Spleen (tissue), 11 donors: ENCODE data around the gene MADD. TPM values are rescaled to one million over a fixed set of nuclear protein-coding genes. Genes with fewer than 3 reads are reported as not detected.

Experiments
- DNase-seq: peaks from one replicate; pipeline ENCODE4 v3.0.0-alpha.2; 2020
- H3K27ac ChIP-seq, 8 donors: fragments of 200-600 bp; sonication (generic) in 7 of 8; 1 replicate in 4 of 8; 2 replicates in 4 of 8; pipeline versions ENCODE4 v1.5.0 to v1.8.0; 2016 to 2021; ENCODE audit warnings: inconsistent platforms in 4 of 8, mild to moderate bottlenecking in 4 of 8, moderate library complexity in 1 of 8
- H3K27me3 ChIP-seq, 7 donors: fragments of 200-600 bp; sonication (generic) in 6 of 7; replicated peaks in 1 of 7; 1 replicate in 4 of 7; 2 replicates in 3 of 7; pipeline versions ENCODE4 v1.5.0 to v1.8.0; 2016 to 2021; ENCODE audit warnings: inconsistent platforms in 3 of 7, mild to moderate bottlenecking in 1 of 7
- H3K36me3 ChIP-seq, 6 donors: fragments of 200-600 bp; sonication (generic) in 5 of 6; 1 replicate in 4 of 6; 2 replicates in 2 of 6; pipeline versions ENCODE4 v1.5.0 to v1.8.0; 2016 to 2021; ENCODE audit warnings: inconsistent platforms in 2 of 6
- H3K4me1 ChIP-seq, 6 donors: fragments of 200-600 bp; sonication (generic) in 5 of 6; 1 replicate in 3 of 6; 2 replicates in 3 of 6; pipeline versions ENCODE4 v1.5.0 to v1.8.0; 2016 to 2021; ENCODE audit warnings: inconsistent platforms in 3 of 6
- H3K4me3 ChIP-seq, 8 donors: fragments of 200-600 bp; sonication (generic) in 7 of 8; 1 replicate in 4 of 8; 2 replicates in 4 of 8; pipeline versions ENCODE4 v1.5.0 to v1.8.0; 2016 to 2021; ENCODE audit warnings: inconsistent platforms in 4 of 8, mild to moderate bottlenecking in 4 of 8, moderate library complexity in 2 of 8
- H3K9me3 ChIP-seq, 8 donors: fragments of 200-600 bp; sonication (generic) in 7 of 8; 1 replicate in 4 of 8; 2 replicates in 4 of 8; pipeline versions ENCODE4 v1.5.0 to v1.8.0; 2016 to 2021; ENCODE audit warnings: inconsistent platforms in 4 of 8
- CTCF ChIP-seq, 11 experiments: fragments of 200-600 bp in 7 of 11; fragments of 450-650 bp in 4 of 11; sonication (generic) in 4 of 11; IDR thresholded peaks in 8 of 11; conservative IDR thresholded peaks in 3 of 11; 1 replicate in 7 of 11; 2 replicates in 4 of 11; pipeline versions ENCODE4 v1.4.0 to v1.8.0; 2016 to 2021; ENCODE audit warnings: antibody characterized with exemption in 11 of 11, inconsistent platforms in 4 of 11, mild to moderate bottlenecking in 1 of 11
- POLR2A ChIP-seq, 3 donors: fragments of 450-650 bp; IDR thresholded peaks; one replicate each; pipeline ENCODE4 v1.5.1; 2017; ENCODE audit warnings: antibody characterized with exemption in 3 of 3, mild to moderate bottlenecking in 1 of 3
- POLR2AphosphoS5 ChIP-seq, 3 donors: sonication (generic); formaldehyde crosslinking; IDR thresholded peaks; one replicate each; pipeline ENCODE4 v1.5.1; 2017; ENCODE audit warnings: antibody characterized with exemption in 3 of 3
- WGBS, 5 donors: extraction: QIAGEN DNeasy Blood & Tissue Kit in 3 of 5; methylation state at CpG; one replicate each; pipeline versions ENCODE4 v1.1.5 to v1.1.7; 2013 to 2018; 5-methylcytosine and 5-hydroxymethylcytosine counted together
- intact Hi-C: fragments of 100-400 bp; cut with DNase I; formaldehyde crosslinking; loops from one replicate; pipeline ENCODE4 v1.15.0; 2023; ENCODE audit warnings: low total_unique reads
- polyA plus RNA-seq, 3 donors: library from polyadenylated mRNA; stranded (reverse); fragments of 200-250 nt; gene quantifications; one replicate each; pipeline ENCODE4 v1.2.1, GENCODE V29; 2013
- total RNA-seq, 7 donors: library from RNA; depleted of rRNA in 3 of 7; stranded (reverse); fragments of >200 nt in 3 of 7; fragmentation: NEBNext Ultra II Directional in 4 of 7; extraction: Animal tissue kit (Norgen Biotek cat#: 25700) in 4 of 7; gene quantifications; one replicate each; pipeline versions ENCODE4 v1.1.0 to v1.2.1, GENCODE V29; 2016 to 2021
- donor health status: healthy with polysubstance abuse.
- donor health status: DM: no; HTN: no; CAD: no; lungs with moderate emphysema.
- donor health status: DM: no; HTN: no; CAD: no.
- donor health status: Bipolar disorder and iron deficiency.
- donor health status: healthy.
- donor health status: DM: no; HTN: no; CAD: no.
- donor health status: DM: yes; HTN: yes; CAD: no.

The MADD gene
- total and polyA plus RNA-seq, 10 donors = 15.7 to 82.4 (median 63.3) TPM

GRCh38 chr11:47270331-47271271, 668 bp downstream of the MADD start:
- WGBS, 5 donors = 1 to 2% (median 1%) methylated on average over 22 to 34 of the region's 34 CpGs
- intact Hi-C loops = no loop called here
- peak; percentile 79 for DNase-seq

GRCh38 chr11:47271328-47271727, 1.4 kb downstream of the MADD start:
- H3K4me1 ChIP-seq = peaks cover 30 to 63% (median 51%) of the 10 kb centered on the region in 6 donors
- H3K4me3 ChIP-seq = peak overlapping the region in 5 of 8 donors; percentile 67 to 93 (median 73)
- no peak for TF ChIP-seq CTCF (IDR thresholded peaks at IDR 0.05 in 8 of 11, conservative IDR thresholded peaks at IDR 0.05 in 3 of 11)
- TF ChIP-seq POLR2A (IDR thresholded peaks at IDR 0.05) = no peak
- TF ChIP-seq POLR2AphosphoS5 (IDR thresholded peaks at IDR 0.05) = no peak
- WGBS, 5 donors = 26 to 36% (median 30%) methylated on average over 4 of the region's 4 CpGs
- DNase-seq = no peak
- H3K36me3 ChIP-seq = peaks cover 0 to 28% (median 22%) of the 10 kb centered on the region in 6 donors
- intact Hi-C loops = no loop called here
- no peaks in the 10 kb centered on the region for H3K27me3 ChIP-seq
- no peaks in the 10 kb centered on the region for H3K9me3 ChIP-seq
- H3K27ac ChIP-seq = peak overlapping the region in 6 of 8 donors; percentile 96 to 99 (median 98)

More at GRCh38 chr11:47270331-47271271, 668 bp downstream of the MADD start:
- peaks cover 0 to 21% (median 14%) of the 10 kb centered on the region in 6 donors for H3K36me3 ChIP-seq
- no peaks in the 10 kb centered on the region for H3K9me3 ChIP-seq
- H3K4me3 ChIP-seq = peak overlapping the region; percentile 60 to 93 (median 72)
- peaks cover 30 to 70% (median 56%) of the 10 kb centered on the region in 6 donors for H3K4me1 ChIP-seq
- H3K27me3 ChIP-seq = no peaks in the 10 kb centered on the region
- TF ChIP-seq POLR2A (IDR thresholded peaks at IDR 0.05) = no peak
- peak in 2 of 3 donors; percentile 23 to 52 for TF ChIP-seq POLR2AphosphoS5 (IDR thresholded peaks at IDR 0.05)
- peak overlapping the region; percentile 96 to 99 (median 98) for H3K27ac ChIP-seq

GRCh38 chr11:47271961-47272661, 2.2 kb downstream of the MADD start:
- DNase-seq = no peak
- Histone ChIP-seq H3K9me3 (no peaks in the 10 kb centered on the region), H3K36me3 (peaks cover 0 to 36% (median 30%) of the 10 kb centered on the region in 6 donors), H3K4me1 (peaks cover 30 to 60% (median 51%) of the 10 kb centered on the region in 6 donors), H3K27ac (peak overlapping the region in 5 of 8 donors; percentile 53 to 98 (median 98)), H3K4me3 (peak overlapping the region in 1 of 8 donors; percentile 93), H3K27me3 (no peaks in the 10 kb centered on the region)
- intact Hi-C loops = no loop called here
- 57 to 65% (median 60%) methylated on average over 11 of the region's 11 CpGs for WGBS, 5 donors
- TF ChIP-seq POLR2A (IDR thresholded peaks at IDR 0.05) (no peak), POLR2AphosphoS5 (IDR thresholded peaks at IDR 0.05) (no peak), CTCF (IDR thresholded peaks at IDR 0.05 in 8 of 11, conservative IDR thresholded peaks at IDR 0.05 in 3 of 11) (no peak)

- DNase-seq = no peak
- H3K36me3 ChIP-seq = peaks cover 0 to 42% (median 35%) of the 10 kb centered on the region in 6 donors
- no peak overlapping the region for H3K27ac ChIP-seq
- WGBS, 5 donors = 0 to 10% (median 0%) methylated on average over 1 of the region's 1 CpG
- peaks cover 28 to 55% (median 48%) of the 10 kb centered on the region in 6 donors for H3K4me1 ChIP-seq
- intact Hi-C loops = no loop called here
- TF ChIP-seq POLR2AphosphoS5 (IDR thresholded peaks at IDR 0.05) (no peak), CTCF (IDR thresholded peaks at IDR 0.05 in 8 of 11, conservative IDR thresholded peaks at IDR 0.05 in 3 of 11) (no peak), POLR2A (IDR thresholded peaks at IDR 0.05) (no peak)
- H3K4me3 ChIP-seq = no peak overlapping the region
- no peaks in the 10 kb centered on the region for H3K9me3 ChIP-seq
- H3K27me3 ChIP-seq = no peaks in the 10 kb centered on the region
These were observed 2.8 kb downstream of the MADD start for GRCh38 chr11:47272706-47273105.
